ENCODE results near the gene CALY. TPM values are rescaled to one million over a fixed set of nuclear protein-coding genes. Genes with fewer than 3 reads are reported as not detected.

The CALY gene
- total RNA-seq, 1 experiment from 2014 or later: not detected

- in situ Hi-C loops (cut with HindIII; ENCODE audit: low pct_unique_long_range_greater_than_20kb, low sequenced_read_pairs): no loop called here
These were observed 29.7 kb downstream of the CALY start for GRCh38 chr10:133306941-133307379.

GRCh38 chr10:133306097-133306476, 30.6 kb downstream of the CALY start:
- in situ Hi-C loops (cut with HindIII; ENCODE audit: low pct_unique_long_range_greater_than_20kb, low sequenced_read_pairs): no loop called here
- DNase-seq (ENCODE audit: low read depth): no peak

More at GRCh38 chr10:133306941-133307379, 29.7 kb downstream of the CALY start:
- peak; percentile 77 for DNase-seq (ENCODE audit: low read depth)

- no peak for DNase-seq (ENCODE audit: low read depth)
- in situ Hi-C loops (cut with HindIII; ENCODE audit: low pct_unique_long_range_greater_than_20kb, low sequenced_read_pairs): no loop called here
These were observed 33.5 kb downstream of the CALY start for GRCh38 chr10:133303206-133303605.

- DNase-seq (ENCODE audit: low read depth): no peak
- in situ Hi-C loops (cut with HindIII; ENCODE audit: low pct_unique_long_range_greater_than_20kb, low sequenced_read_pairs): no loop called here
These were observed 34.5 kb downstream of the CALY start for GRCh38 chr10:133302230-133302629.

DNA sequence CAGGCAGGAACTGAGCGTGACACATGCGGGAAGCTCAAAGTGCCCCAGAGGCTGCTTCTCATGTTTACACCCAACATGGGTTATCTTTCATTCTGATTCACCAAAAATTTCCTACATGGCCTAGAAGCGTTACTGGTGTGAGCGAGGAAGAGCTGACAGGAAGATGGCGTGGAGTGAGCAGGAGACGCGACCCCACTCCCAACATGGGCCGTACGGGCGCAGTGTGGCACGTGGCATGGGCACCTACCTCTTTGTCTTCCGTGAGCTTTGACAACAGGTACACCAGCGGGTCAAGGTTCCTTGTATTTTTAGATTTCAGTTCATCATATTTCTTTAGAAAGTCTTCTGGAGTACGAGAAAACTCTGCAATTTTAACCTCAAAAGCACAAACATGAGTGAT, 37.0 kb downstream of the CALY start:
- DNase-seq (ENCODE audit: low read depth): no peak
- in situ Hi-C loops (cut with HindIII; ENCODE audit: low pct_unique_long_range_greater_than_20kb, low sequenced_read_pairs): no loop called here

- in situ Hi-C loops (cut with HindIII; ENCODE audit: low pct_unique_long_range_greater_than_20kb, low sequenced_read_pairs): no loop called here
- DNase-seq (ENCODE audit: low read depth): no peak
These were observed 37.5 kb downstream of the CALY start for GRCh38 chr10:133299224-133299623.

DNA sequence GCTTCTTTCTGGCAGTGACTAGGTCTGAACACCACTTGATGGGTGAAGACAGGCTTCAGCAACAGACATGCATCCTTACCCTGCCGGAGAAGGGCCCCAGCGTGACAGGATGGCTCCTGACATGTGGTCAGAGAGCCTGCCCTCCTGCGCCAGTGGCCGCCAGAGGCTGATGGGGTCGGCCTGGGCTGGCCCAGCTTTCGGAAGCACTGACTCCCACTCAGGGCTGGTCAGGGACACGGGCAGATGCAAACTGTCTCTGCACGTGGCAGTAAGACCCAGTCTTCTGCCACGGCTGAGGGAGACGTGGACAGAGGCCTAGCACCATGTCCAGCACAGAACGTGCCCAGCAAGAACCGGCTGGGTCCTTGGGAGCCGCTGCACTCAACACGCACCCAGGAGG, 38.2 kb downstream of the CALY start:
- no peak for DNase-seq (ENCODE audit: low read depth)
- in situ Hi-C loops (cut with HindIII; ENCODE audit: low pct_unique_long_range_greater_than_20kb, low sequenced_read_pairs): no loop called here

GRCh38 chr10:133297504-133297903, 39.2 kb downstream of the CALY start:
- DNase-seq (ENCODE audit: low read depth): no peak
- in situ Hi-C loops (cut with HindIII; ENCODE audit: low pct_unique_long_range_greater_than_20kb, low sequenced_read_pairs): no loop called here

DNA sequence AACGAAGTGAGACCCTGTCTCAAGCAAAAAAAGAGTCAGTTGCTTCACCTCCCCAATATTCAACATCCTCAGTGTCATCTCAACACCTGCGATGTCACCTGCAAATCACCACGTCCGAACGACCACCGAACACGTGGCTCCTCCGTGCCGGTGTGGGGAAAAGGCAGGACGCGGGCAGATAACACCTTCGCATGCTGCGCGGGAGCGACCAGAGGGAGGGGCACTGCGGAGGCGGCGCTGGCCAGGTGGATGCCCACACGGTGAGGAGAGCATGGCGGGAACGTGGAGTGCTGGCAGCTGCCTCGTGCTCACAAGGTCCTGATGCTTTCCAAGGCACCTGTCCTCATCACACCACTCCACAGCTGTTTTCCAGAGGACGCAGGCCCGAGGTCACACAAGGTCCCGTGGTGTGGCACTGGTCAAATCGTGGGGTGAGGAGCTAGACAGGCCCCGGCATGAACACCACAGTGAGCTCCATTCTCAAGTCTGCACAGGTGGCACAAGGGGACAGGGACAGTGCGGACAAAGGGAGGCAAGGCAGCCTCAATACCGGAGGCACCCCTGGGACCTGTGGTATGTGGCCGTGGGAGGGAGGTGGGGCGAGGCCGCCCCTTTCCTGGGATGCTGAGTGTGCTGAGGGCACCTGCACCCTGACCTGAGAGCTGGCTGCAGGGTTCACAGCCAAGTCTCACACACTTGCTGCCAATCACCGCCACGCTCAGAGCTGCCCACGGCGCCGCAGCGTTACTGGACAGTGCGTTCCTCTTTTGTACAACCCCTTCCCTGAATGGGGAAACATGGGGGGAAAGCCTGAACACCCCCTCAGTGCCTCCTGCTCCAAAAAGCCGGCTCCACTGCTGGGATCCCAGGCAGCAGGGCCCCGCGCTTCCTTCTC, 41.0 kb downstream of the CALY start:
- no peak for DNase-seq (ENCODE audit: low read depth)
- in situ Hi-C loops (cut with HindIII; ENCODE audit: low pct_unique_long_range_greater_than_20kb, low sequenced_read_pairs): no loop called here

GRCh38 chr10:133294189-133294588, 42.5 kb downstream of the CALY start:
- no peak for DNase-seq (ENCODE audit: low read depth)
- in situ Hi-C loops (cut with HindIII; ENCODE audit: low pct_unique_long_range_greater_than_20kb, low sequenced_read_pairs): no loop called here

DNA sequence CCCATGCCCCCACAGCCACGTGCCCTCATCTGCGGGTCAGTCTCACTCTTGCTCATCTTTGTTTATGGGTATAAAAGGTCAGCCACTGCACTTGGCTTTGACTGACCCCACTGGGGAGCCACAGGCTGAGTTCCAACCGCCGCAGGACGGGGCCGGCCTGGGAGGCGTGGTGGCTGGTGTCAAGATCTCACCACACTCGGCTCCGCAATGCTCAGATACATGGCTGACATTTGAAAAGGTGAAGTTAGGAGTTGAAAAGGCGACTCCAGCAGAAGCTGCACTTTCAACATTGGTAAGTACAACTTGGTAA, 42.9 kb downstream of the CALY start:
- in situ Hi-C loops (cut with HindIII; ENCODE audit: low pct_unique_long_range_greater_than_20kb, low sequenced_read_pairs): no loop called here
- no peak for DNase-seq (ENCODE audit: low read depth)

DNA sequence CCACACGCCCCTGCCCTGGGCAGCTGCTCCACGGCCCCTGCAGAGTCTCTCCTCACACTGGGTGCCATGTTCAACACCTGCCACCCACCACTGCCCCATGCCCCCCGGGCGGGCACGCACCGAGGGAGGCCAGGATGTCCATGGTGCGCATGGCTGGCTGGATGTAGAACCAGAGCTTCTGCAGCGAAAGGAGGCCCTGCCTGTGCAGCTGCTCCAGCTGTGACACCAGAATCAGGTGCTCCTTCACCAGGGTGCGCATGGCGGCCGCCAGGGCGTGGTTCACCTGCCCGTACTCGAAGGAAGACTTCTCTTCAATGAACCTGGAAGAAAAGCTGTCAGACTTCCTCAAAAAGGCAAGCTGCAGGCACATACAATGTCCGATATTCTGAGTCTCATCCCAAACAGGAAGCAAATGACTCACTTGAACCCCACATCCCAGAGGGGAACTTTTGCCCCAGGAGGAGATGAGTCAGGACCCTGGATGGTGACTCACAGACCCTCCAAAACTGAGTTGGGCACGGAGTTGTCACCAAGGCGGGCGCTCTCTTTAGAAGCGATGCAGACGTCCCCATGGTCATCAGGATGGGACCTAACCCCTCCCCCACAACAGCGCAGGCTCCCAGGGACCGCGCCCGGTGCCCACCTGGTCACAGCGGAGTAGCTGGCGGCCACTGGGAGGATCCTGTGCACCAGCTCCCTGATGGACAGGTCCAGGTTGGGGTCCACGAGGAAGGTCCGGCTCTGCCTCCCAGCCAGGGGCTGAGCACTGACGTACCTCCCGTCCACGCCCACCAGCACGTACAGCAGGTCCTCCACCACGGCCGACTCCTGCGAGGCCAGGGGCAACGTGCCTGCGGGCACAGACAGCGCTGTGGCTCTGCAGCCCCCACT, 43.5 kb downstream of the CALY start:
- DNase-seq (ENCODE audit: low read depth): no peak
- in situ Hi-C loops (cut with HindIII; ENCODE audit: low pct_unique_long_range_greater_than_20kb, low sequenced_read_pairs): no loop called here

GRCh38 chr10:133289761-133290160, 46.9 kb downstream of the CALY start:
- DNase-seq (ENCODE audit: low read depth): no peak
- in situ Hi-C loops (cut with HindIII; ENCODE audit: low pct_unique_long_range_greater_than_20kb, low sequenced_read_pairs): no loop called here

DNA sequence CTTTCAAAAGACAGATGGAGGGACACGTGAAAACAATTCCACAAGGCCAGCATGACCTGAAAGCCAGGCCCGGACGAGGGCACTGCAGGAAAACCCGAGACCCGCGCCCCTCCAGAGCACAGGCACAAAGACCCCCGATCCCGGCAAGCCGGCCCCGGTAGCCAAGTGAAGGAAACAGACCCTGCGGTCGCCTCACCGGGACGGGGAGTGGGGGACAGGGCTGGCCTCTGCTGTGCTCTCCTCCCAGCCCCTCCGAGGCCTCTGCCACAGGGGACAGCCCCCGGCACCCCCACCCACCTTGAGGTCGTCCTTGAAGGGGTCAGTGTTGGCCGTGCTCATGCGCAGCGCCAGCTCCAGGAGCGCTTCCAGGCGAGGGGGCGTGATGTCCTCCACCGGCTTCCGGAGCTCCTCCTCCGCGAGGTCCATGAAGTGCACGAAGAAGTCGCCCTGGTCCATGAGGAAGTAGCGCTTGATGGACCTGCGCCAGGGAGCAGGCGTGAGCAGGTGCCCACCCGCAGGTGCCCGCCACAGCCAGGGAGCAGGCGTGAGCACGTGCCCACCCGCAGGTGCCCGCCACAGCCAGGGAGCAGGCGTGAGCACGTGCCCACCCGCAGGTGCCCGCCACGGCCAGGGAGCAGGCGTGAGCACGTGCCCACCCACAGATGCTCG, 48.7 kb downstream of the CALY start:
- in situ Hi-C loops (cut with HindIII; ENCODE audit: low pct_unique_long_range_greater_than_20kb, low sequenced_read_pairs): no loop called here
- DNase-seq (ENCODE audit: low read depth): no peak

DNA sequence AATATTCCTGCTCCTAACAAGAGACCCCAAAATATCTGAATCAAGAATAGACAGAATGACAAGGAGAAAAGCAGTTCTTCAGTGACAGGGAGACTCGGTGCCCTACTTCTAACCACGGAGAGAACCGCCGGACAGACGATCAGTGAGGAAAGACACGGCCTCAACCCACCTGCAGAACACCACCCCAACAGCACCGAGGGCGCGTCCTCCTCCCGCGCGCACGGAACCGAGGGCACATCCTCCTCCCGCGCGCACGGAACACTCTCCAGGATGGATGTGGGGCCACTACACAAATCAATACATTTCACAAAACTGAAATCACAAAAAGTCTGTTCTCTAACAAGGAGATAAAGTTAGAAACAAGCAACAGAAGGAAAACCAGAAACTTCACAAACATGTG, 50.3 kb downstream of the CALY start:
- no peak for DNase-seq (ENCODE audit: low read depth)
- in situ Hi-C loops (cut with HindIII; ENCODE audit: low pct_unique_long_range_greater_than_20kb, low sequenced_read_pairs): no loop called here

- in situ Hi-C loops (cut with HindIII; ENCODE audit: low pct_unique_long_range_greater_than_20kb, low sequenced_read_pairs): no loop called here
- no peak for DNase-seq (ENCODE audit: low read depth)
These were observed 51.5 kb downstream of the CALY start for GRCh38 chr10:133285217-133285616.

- in situ Hi-C loops (cut with HindIII; ENCODE audit: low pct_unique_long_range_greater_than_20kb, low sequenced_read_pairs): no loop called here
- DNase-seq (ENCODE audit: low read depth): no peak
These were observed 52.8 kb downstream of the CALY start for GRCh38 chr10:133283931-133284330.

DNA sequence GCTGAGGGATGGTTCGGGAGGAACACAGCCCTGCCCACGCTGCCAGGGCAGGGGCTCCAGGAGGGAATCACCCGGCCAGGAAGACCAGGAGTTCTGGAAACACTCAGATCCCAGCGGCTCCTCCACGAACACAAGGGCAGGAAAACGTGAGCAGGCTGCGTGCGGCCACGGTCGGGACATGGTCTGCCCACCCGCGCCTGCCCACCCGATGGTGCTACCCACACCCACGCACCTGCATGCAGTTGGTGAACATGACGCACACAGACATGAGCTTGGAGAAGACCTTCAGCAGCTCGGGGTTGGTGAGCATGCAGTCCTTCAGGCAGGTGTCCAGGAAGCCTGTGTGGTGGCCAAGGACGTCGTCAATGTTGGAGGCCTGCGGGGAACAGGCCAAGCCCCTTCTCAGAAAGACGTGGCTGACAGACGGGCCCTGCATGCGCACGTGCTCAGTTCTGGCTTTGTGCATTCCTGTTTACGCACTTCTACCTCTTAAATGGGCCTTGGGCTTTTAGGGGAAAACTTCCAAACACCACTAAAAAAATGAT, 53.8 kb downstream of the CALY start:
- DNase-seq (ENCODE audit: low read depth): no peak
- in situ Hi-C loops (cut with HindIII; ENCODE audit: low pct_unique_long_range_greater_than_20kb, low sequenced_read_pairs): no loop called here

All from Caki2 (cell line).